HepG2 (cell line): ENCODE data around the gene PSMC1. TPM values are rescaled to one million over a fixed set of nuclear protein-coding genes. Genes with fewer than 3 reads are reported as not detected.

ENCODE experiments used
- ATAC-seq: fragments of 200-7000 bp; cut with Tn5 transposase; 3 replicates; pipeline ENCODE4 v1.9.1; 2020; ENCODE audit warnings: mild to moderate bottlenecking, moderate library complexity
- BruUV-seq: library from RNA; stranded (reverse); fragments of 400-500 nt; replicated peaks from 2 replicates; lab custom pipeline; 2021; lab: Mats Ljungman, UMichigan
- CTCF ChIA-PET: fragments of 300-600 bp; formaldehyde crosslinking; extraction: SDS; loops from one replicate; lab custom pipeline; 2021; ENCODE audit warnings: low total read pairs, inconsistent platforms, low intra/inter-chr PET ratio; lab: Yijun Ruan, JAX
- POLR2A ChIA-PET: fragments of 350-600 bp; sonication (Branson Sonifier 250); formaldehyde crosslinking; loops from one replicate; lab custom pipeline; 2020; ENCODE audit warnings: antibody characterized with exemption, inconsistent platforms; lab: Yijun Ruan, JAX
- DNase-seq: peaks from one replicate; pipeline ENCODE4 v3.0.0-alpha.2; 2015; ENCODE audit warnings: low spot score
- FAIRE-seq: peaks from 3 replicates; lab custom pipeline; 2011; peaks lifted over from hg19 to GRCh38; lab: Jason Lieb, UNC
- H2AFZ ChIP-seq: one replicate; pipeline ENCODE4 v1.6.1; 2011; ENCODE audit warnings: low read length, inconsistent platforms
- H3K27ac ChIP-seq: fragments of 300-600 bp; 3 replicates; pipeline ENCODE4 v1.8.0; 2011; ENCODE audit warnings: mixed run types, mild to moderate bottlenecking, mixed read lengths, low read length, inconsistent platforms; ENCODE audit not compliant: insufficient read depth; ENCODE audit errors: extremely low read length
- H3K27me3 ChIP-seq, 2 experiments: fragments of 200-600 bp in 1 of 2; 2 replicates in 1 of 2; 3 replicates in 1 of 2; pipeline versions ENCODE4 v1.6.0 to v1.8.0; 2011; ENCODE audit warnings: low read length in 2 of 2, mild to moderate bottlenecking in 2 of 2, moderate library complexity in 2 of 2, inconsistent platforms in 1 of 2; ENCODE audit not compliant: insufficient read depth in 2 of 2, control insufficient read depth in 1 of 2
- H3K36me3 ChIP-seq, 2 experiments: fragments of 200-600 bp in 1 of 2; replicated peaks in 1 of 2; 2 replicates in 1 of 2; 3 replicates in 1 of 2; pipeline versions ENCODE4 v1.5.1 to v1.8.0; 2011; ENCODE audit warnings: low read length in 2 of 2, inconsistent platforms in 1 of 2; ENCODE audit not compliant: insufficient read depth in 2 of 2, control insufficient read depth in 1 of 2
- H3K4me1 ChIP-seq: 2 replicates; pipeline ENCODE4 v1.5.1; 2012; ENCODE audit warnings: low read length, inconsistent platforms; ENCODE audit not compliant: insufficient read depth
- H3K4me2 ChIP-seq: 2 replicates; pipeline ENCODE4 v1.6.0; 2011; ENCODE audit warnings: low read depth, low read length, inconsistent platforms
- H3K4me3 ChIP-seq, 3 experiments: fragments of 200-600 bp in 1 of 3; sonication (generic), shearing (Covaris generic) in 1 of 3; replicated peaks in 1 of 3; 2 replicates each; pipeline ENCODE4 v1.5.1; 2011 to 2016; ENCODE audit warnings: low read length in 3 of 3, inconsistent platforms in 2 of 3, low read depth in 2 of 3, mild to moderate bottlenecking in 2 of 3, control low read depth in 1 of 3, mixed read lengths in 1 of 3; ENCODE audit not compliant: insufficient read depth in 1 of 3
- H3K79me2 ChIP-seq: one replicate; pipeline ENCODE4 v1.6.1; 2011; ENCODE audit warnings: low read length, inconsistent platforms; ENCODE audit not compliant: insufficient read depth
- H3K9ac ChIP-seq: 2 replicates; pipeline ENCODE4 v1.6.0; 2011; ENCODE audit warnings: mild to moderate bottlenecking, low read depth, low read length, inconsistent platforms; ENCODE audit not compliant: insufficient read depth
- H3K9me3 ChIP-seq: 2 replicates; pipeline ENCODE4 v1.5.1; 2012; ENCODE audit warnings: mild to moderate bottlenecking, low read length
- H4K20me1 ChIP-seq: 2 replicates; pipeline ENCODE4 v1.6.0; 2011; ENCODE audit warnings: inconsistent platforms, mild to moderate bottlenecking, low read length, moderate library complexity; ENCODE audit not compliant: insufficient read depth
- CEBPB ChIP-seq: IDR thresholded peaks from 2 replicates; pipeline ENCODE4 v1.6.1; 2011; ENCODE audit warnings: low read depth, low read length, improper control_type of control experiment, borderline replicate concordance
- DR1 ChIP-seq: sonication (generic); formaldehyde crosslinking; IDR thresholded peaks from 2 replicates; pipeline ENCODE4 v1.8.0; 2021; ENCODE audit warnings: mild to moderate bottlenecking, missing genetic modification reagents, inconsistent platforms
- HNRNPK ChIP-seq: fragments of 200-400 bp; formaldehyde crosslinking; IDR thresholded peaks from 2 replicates; pipeline ENCODE4 v1.6.1; 2018; ENCODE audit warnings: low read length, low read depth, moderate library complexity, mild to moderate bottlenecking; ENCODE audit not compliant: poor library complexity, severe bottlenecking
- PCBP1 ChIP-seq: fragments of 200-400 bp; formaldehyde crosslinking; IDR thresholded peaks from 2 replicates; pipeline ENCODE4 v1.6.1; 2017; ENCODE audit warnings: mild to moderate bottlenecking, low read depth, low read length, borderline replicate concordance
- PCBP2 ChIP-seq: fragments of 200-400 bp; formaldehyde crosslinking; optimal IDR thresholded peaks from 2 replicates; pipeline ENCODE3; 2018; ENCODE audit warnings: low read length, low read depth; ENCODE audit not compliant: poor library complexity, severe bottlenecking
- ZBTB1 ChIP-seq: sonication (generic); formaldehyde crosslinking; IDR thresholded peaks from 2 replicates; pipeline ENCODE4 v1.4.0; 2020; ENCODE audit warnings: missing genetic modification reagents, borderline replicate concordance
- WGBS: methylation state at CpG from one replicate; pipeline ENCODE4 v1.1.6; 2017; ENCODE audit warnings: low lambda C conversion rate; 5-methylcytosine and 5-hydroxymethylcytosine counted together
- in situ Hi-C: cut with HindIII; loops from 2 replicates; pipeline ENCODE4 v1.10.0; 2017; ENCODE audit warnings: low pct_unique_long_range_greater_than_20kb; ENCODE audit not compliant: extremely low pct_ligation_motif_present
- intact Hi-C: fragments of 100-400 bp; cut with micrococcal nuclease; formaldehyde crosslinking; loops from one replicate; pipeline ENCODE4 v1.10.0; 2022; ENCODE audit not compliant: unreplicated experiment
- polyA plus RNA-seq, 8 experiments: library from polyadenylated mRNA; depleted of rRNA in 3 of 8; stranded (reverse) in 7 of 8; unstranded in 1 of 8; fragments of >200 nt; fragmentation: Illumina TruSeq in 4 of 8; extraction: Trizol in 4 of 8; gene quantifications; 2 replicates each; pipeline versions ENCODE4 v1.2.1 to v1.2.3, GENCODE V29; 2011 to 2016; ENCODE audit warnings: low read depth in 4 of 8, missing spikeins in 1 of 8, mixed read lengths in 1 of 8; ENCODE audit not compliant: insufficient read depth in 1 of 8
- total RNA-seq, 5 experiments: library from RNA; depleted of rRNA; stranded (reverse); fragments of >200 nt; fragmentation: Illumina TruSeq; extraction: Trizol; gene quantifications; 2 replicates each; pipeline ENCODE4 v1.2.3, GENCODE V29; 2016; ENCODE audit warnings: low read depth in 1 of 5
- TF ChIP-seq, protein P1 (sequence below): sonication (generic); formaldehyde crosslinking; IDR thresholded peaks from 2 replicates; pipeline ENCODE4 v1.9.0; 2021; ENCODE audit warnings: missing genetic modification reagents, borderline replicate concordance
- TF ChIP-seq, protein P2 (sequence below): IDR thresholded peaks from 2 replicates; pipeline ENCODE4 v1.6.1; 2016; ENCODE audit warnings: low read depth, missing genetic modification reagents, missing compliant biosample characterization
- TF ChIP-seq, protein P3 (sequence below): IDR thresholded peaks from 2 replicates; pipeline ENCODE4 v1.6.1; 2016; ENCODE audit warnings: missing compliant biosample characterization, missing genetic modification reagents, borderline replicate concordance

Gene PSMC1
- total and polyA plus RNA-seq, 2 of the 13 experiments (the other 11 are each of a cell fraction or from before 2014, with no cell fraction given) = 48.6 to 167 TPM

DNA sequence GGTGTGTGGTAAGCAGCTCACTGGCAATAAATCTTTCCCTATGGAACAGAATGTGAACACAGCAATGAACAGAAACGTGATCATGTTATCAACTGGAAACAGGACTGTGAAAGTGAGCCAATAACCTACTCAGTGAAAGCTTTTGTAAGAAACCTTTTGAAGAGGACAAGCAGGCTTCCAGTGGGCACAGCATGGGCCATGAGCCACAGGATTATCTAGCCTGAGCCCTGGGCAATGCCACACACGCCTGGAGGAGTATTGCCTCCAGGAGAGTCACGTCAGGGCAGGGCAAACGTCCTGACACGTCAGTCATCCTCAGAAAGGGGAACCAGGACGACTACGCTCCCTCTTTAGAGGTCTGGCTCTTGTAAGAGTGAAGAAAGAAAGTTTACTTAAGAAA, 43.1 kb downstream of the PSMC1 start (continued):
- TF ChIP-seq DR1 (CRISPR knock-in tag) = no peak

DNA sequence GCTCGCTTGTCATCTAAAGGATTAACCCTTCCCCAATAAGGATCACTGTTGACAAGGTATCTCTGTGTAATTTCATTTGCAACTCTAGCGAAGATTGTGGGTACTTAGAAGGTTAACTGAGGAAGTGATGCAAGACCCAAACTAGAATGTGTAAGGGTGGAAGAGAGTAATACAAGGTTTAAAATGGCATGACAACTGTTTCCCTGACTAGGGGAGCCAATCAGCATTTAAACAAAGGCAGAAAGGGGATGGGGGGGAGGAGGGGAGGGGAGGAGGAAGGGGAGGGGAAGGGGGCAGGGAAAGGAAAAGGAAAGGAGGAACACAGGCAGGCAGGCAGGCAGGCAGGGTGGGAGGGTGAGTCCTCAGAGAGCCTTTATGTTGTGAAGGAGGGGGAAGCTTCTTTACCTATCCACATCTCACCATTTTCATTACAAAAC, 44.3 kb downstream of the PSMC1 start:
- FAIRE-seq (no peak), DNase-seq (no peak), ATAC-seq (no peak; the same call in 2 of the 3 replicates)
- intact Hi-C loops (loop anchor here (1.0 to 5.0 kb wide), 3 partner anchors 99 to 457 kb away; no protein-coding TSS in a partner anchor), in situ Hi-C loops (loop anchor here (5.0 to 10.0 kb wide), 2 partner anchors 214 to 397 kb away; no protein-coding TSS in a partner anchor)
- ChIA-PET POLR2A (no interaction called here), CTCF (no interaction called here)
- Histone ChIP-seq H3K4me3 (no peak overlapping the region), H3K27me3 (no peaks in the 10 kb centered on the region), H3K36me3 (peaks cover 7 to 41% of the 10 kb centered on the region in 2 experiments; a peak in 4 of 5 replicates), H3K9me3 (no peaks in the 10 kb centered on the region), H3K27ac (no peak overlapping the region), H2AFZ (no peak overlapping the region), H3K79me2 (no peaks in the 10 kb centered on the region), H3K4me1 (peaks cover 37% of the 10 kb centered on the region), H3K4me2 (no peak overlapping the region), H3K9ac (no peak overlapping the region), H4K20me1 (no peaks in the 10 kb centered on the region)
- TF ChIP-seq CEBPB (peak; percentile 35; the same call in 1 of the 2 replicates), PCBP1 (peak; percentile 89), ZBTB1 (CRISPR knock-in tag) (no peak), HNRNPK (peak; percentile 99), PCBP2 (peak; percentile 43)
- TF ChIP-seq, protein P1, sequence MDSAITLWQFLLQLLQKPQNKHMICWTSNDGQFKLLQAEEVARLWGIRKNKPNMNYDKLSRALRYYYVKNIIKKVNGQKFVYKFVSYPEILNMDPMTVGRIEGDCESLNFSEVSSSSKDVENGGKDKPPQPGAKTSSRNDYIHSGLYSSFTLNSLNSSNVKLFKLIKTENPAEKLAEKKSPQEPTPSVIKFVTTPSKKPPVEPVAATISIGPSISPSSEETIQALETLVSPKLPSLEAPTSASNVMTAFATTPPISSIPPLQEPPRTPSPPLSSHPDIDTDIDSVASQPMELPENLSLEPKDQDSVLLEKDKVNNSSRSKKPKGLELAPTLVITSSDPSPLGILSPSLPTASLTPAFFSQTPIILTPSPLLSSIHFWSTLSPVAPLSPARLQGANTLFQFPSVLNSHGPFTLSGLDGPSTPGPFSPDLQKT = no peak
- TF ChIP-seq, protein P2, sequence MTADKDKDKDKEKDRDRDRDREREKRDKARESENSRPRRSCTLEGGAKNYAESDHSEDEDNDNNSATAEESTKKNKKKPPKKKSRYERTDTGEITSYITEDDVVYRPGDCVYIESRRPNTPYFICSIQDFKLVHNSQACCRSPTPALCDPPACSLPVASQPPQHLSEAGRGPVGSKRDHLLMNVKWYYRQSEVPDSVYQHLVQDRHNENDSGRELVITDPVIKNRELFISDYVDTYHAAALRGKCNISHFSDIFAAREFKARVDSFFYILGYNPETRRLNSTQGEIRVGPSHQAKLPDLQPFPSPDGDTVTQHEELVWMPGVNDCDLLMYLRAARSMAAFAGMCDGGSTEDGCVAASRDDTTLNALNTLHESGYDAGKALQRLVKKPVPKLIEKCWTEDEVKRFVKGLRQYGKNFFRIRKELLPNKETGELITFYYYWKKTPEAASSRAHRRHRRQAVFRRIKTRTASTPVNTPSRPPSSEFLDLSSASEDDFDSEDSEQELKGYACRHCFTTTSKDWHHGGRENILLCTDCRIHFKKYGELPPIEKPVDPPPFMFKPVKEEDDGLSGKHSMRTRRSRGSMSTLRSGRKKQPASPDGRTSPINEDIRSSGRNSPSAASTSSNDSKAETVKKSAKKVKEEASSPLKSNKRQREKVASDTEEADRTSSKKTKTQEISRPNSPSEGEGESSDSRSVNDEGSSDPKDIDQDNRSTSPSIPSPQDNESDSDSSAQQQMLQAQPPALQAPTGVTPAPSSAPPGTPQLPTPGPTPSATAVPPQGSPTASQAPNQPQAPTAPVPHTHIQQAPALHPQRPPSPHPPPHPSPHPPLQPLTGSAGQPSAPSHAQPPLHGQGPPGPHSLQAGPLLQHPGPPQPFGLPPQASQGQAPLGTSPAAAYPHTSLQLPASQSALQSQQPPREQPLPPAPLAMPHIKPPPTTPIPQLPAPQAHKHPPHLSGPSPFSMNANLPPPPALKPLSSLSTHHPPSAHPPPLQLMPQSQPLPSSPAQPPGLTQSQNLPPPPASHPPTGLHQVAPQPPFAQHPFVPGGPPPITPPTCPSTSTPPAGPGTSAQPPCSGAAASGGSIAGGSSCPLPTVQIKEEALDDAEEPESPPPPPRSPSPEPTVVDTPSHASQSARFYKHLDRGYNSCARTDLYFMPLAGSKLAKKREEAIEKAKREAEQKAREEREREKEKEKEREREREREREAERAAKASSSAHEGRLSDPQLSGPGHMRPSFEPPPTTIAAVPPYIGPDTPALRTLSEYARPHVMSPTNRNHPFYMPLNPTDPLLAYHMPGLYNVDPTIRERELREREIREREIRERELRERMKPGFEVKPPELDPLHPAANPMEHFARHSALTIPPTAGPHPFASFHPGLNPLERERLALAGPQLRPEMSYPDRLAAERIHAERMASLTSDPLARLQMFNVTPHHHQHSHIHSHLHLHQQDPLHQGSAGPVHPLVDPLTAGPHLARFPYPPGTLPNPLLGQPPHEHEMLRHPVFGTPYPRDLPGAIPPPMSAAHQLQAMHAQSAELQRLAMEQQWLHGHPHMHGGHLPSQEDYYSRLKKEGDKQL (CRISPR knock-in tag) = no peak
- TF ChIP-seq, protein P3, sequence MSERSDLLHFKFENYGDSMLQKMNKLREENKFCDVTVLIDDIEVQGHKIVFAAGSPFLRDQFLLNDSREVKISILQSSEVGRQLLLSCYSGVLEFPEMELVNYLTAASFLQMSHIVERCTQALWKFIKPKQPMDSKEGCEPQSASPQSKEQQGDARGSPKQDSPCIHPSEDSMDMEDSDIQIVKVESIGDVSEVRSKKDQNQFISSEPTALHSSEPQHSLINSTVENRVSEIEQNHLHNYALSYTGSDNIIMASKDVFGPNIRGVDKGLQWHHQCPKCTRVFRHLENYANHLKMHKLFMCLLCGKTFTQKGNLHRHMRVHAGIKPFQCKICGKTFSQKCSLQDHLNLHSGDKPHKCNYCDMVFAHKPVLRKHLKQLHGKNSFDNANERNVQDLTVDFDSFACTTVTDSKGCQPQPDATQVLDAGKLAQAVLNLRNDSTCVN (CRISPR knock-in tag) = no peak
- no TSS peak for BruUV-seq
- WGBS = 98% methylated on average over 2 of the region's 2 CpGs
